HG03139 (cell line): Measurements from ENCODE around the gene CNKSR3.
A peak's percentile ranks its signal among the peaks of the same experiment; 100 is the strongest.

Source experiments
- ATAC-seq: cut with Tn5 transposase; IDR thresholded peaks from one replicate; pipeline ENCODE4 v1.9.1; 2021; ENCODE audit not compliant: unreplicated experiment

Gene CNKSR3

DNA sequence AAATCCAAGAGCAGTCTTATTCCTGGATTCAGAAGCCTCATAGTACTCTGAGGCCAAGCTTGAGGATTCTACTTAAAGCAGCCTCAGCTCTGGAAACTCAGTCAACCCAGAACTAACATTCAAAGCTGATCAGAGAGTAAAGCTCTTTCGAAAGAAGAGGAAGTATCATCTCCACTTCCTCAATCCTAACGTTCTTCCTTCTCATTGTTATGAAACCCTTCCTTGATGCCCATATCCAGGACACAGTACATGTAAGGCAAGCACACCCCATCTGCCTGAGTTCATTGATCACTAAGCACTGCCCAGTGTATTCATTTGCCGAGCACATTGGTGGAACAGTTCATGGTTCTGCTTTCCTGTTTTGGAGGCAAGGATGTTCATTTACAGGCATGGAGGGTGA lies 153.8 kb downstream of the CNKSR3 start, which contains the start of gene IPCEF1:
TSS of gene IPCEF1 (minus strand) at position 114 of the 400 bp plus-strand sequence. CDS start 90,856 bp downstream, outside the sequence.
- peak; percentile 22 for ATAC-seq

- ATAC-seq: no peak
Observed at GRCh38 chr6:154356113-154356512, 154.4 kb downstream of the CNKSR3 start.

GRCh38 chr6:154354265-154354777 lies 156.2 kb downstream of the CNKSR3 start:
- ATAC-seq: no peak

DNA sequence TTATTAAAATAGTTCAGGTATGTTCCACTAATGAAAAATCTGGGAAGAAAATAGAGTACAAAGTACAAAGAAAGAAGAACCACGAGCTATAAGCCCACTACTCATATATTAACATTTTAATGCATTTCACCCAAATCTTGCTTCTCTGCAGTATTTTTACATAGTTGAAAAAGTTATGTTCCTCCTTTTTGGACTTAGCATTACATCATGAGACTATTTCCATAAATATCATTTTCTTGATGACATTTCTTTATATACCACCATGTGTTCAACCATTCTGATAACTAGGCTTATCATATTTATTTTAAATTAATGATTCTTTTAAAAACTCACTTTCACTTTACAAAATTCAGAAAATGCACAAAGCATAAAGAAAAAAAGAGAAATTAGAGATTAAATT lies 156.9 kb downstream of the CNKSR3 start:
- no peak for ATAC-seq

DNA sequence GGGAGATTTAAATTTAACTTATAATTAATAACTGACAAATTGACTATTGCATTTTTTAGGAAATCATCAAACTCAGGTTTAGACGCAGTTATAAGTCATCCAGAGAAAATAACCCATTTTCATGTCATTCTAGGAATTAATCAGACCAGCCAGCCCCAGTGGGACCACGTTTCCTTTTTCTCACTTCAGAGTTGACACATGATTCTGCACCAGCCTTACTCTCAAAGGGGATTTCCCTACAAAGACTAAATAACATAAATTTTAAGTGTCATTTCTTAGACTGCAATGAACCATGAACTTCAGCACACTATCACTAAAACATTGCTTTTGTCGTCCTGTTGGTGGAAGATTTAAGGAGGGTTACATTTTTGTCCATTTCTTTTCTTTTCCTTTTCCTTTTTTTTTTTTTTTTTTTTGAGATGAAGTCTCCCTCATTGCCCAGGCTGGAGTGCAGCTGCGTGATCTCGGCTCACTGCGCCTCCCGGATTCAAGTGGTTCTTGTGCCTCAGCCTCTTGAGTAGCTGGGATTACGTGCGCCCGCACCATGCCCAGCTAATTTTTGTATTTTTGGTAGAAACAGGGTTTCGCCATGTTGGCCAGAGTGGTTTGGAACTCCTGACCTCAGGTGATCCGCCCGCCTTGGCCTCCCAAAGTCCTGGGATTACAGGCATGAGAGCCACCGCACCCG lies 157.4 kb downstream of the CNKSR3 start:
- peak; percentile 61 for ATAC-seq

- ATAC-seq: no peak
Observed at GRCh38 chr6:154350293-154350692, 160.2 kb downstream of the CNKSR3 start.

GRCh38 chr6:154347981-154348380 lies 162.5 kb downstream of the CNKSR3 start:
- no peak for ATAC-seq

- ATAC-seq: no peak
Observed at GRCh38 chr6:154345811-154346210, 164.7 kb downstream of the CNKSR3 start.

GRCh38 chr6:154343473-154344308 lies 166.8 kb downstream of the CNKSR3 start:
- ATAC-seq: no peak

DNA sequence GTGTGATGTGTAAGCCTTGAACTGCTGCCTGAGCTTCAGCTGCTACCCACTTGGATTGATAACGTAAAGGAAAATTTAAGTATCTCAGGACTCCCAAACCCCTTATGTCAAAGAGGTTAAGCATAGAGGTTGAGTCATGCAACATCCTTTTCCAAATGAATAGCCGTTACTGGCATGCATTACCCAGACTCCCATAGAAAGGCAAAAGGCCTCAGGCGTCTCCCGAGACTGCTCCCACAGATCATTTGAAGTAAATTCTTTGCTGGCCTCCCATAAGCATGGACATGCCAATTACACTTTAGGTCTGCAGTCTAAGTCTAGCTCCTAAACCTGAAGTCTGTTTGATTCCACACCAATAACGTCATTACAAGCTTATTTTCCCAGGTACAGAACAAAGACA lies 168.6 kb downstream of the CNKSR3 start:
- ATAC-seq: no peak

DNA sequence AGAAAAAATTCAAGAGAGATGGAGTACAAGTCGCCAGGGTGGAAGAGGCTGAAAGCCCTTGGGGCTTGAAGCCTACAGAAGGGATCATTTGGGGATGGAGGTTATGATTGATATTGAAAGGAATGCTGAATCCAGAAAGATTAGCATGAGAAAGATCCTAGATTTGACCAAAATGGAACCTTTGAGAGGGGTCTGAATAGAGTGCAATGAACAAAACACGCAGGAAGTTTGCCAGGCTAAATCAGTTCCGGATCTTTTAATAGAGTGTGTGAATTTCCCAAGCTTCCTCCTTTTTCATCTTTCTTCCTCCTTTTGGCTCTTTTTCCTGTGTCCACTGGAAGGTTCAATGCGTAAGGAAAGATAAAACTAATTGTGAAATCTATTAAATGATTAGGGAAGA lies 169.1 kb downstream of the CNKSR3 start:
- ATAC-seq: no peak
